LNCAP (cell line): ENCODE data around the gene ENPP6.
A peak's percentile ranks its signal among the peaks of the same experiment; 100 is the strongest.

Experiments used
- TF ChIP-seq, protein P1 (sequence below): fragments of 450-650 bp; IDR thresholded peaks from 2 replicates; pipeline ENCODE4 v1.5.1; 2017; ENCODE audit warnings: mild to moderate bottlenecking

The ENPP6 gene

GRCh38 chr4:184102927-184103326, 114.7 kb downstream of the ENPP6 start:
- TF ChIP-seq, protein P1, sequence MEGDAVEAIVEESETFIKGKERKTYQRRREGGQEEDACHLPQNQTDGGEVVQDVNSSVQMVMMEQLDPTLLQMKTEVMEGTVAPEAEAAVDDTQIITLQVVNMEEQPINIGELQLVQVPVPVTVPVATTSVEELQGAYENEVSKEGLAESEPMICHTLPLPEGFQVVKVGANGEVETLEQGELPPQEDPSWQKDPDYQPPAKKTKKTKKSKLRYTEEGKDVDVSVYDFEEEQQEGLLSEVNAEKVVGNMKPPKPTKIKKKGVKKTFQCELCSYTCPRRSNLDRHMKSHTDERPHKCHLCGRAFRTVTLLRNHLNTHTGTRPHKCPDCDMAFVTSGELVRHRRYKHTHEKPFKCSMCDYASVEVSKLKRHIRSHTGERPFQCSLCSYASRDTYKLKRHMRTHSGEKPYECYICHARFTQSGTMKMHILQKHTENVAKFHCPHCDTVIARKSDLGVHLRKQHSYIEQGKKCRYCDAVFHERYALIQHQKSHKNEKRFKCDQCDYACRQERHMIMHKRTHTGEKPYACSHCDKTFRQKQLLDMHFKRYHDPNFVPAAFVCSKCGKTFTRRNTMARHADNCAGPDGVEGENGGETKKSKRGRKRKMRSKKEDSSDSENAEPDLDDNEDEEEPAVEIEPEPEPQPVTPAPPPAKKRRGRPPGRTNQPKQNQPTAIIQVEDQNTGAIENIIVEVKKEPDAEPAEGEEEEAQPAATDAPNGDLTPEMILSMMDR, result no peak

GRCh38 chr4:184102488-184102887, 115.2 kb downstream of the ENPP6 start:
- TF ChIP-seq, protein P1, result no peak

DNA sequence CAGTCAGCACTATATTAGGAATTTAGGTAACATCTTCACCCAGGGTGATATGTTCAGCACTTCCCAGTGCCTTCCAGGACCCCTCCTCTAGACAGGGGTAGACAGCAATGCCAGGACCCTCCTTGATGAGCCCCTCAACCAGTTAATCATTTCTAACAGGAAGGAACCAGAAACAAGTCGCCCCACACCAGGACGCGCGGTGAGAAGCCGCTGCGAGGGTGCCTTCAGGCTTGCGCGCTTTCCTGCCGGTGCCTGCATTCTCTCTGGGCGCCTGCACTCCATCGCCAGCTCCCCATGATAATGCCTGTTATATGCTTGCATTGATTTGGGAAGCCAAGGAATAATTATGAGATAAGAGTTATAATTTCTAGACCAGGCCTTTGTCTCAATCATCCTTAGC, 116.0 kb downstream of the ENPP6 start:
- TF ChIP-seq, protein P1, result no peak

GRCh38 chr4:184100297-184100885, 117.3 kb downstream of the ENPP6 start:
- TF ChIP-seq, protein P1, result peak; percentile 54

- TF ChIP-seq, protein P1, result no peak
These were observed 118.1 kb downstream of the ENPP6 start for GRCh38 chr4:184099535-184099966.

DNA sequence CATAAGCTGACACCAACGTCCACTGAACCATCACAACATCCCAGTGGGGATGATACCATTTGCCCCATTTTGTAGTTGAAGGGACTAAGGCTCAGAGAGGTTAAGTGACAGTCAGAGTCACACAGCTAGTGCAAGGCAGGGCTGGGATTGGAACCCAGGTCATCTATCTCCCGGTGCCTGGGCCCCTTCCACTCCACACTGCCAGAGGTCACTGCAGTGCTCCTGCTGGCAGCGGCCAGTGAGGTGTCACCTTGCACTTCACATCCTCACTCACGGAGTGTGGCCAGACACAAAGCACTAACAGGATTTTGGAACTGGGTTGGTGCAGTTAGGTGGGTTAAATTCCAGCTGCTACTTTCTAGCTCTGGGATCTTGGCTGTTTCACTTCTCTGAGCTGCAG, 118.7 kb downstream of the ENPP6 start:
- TF ChIP-seq, protein P1, result no peak

- TF ChIP-seq, protein P1, result no peak
These were observed 119.9 kb downstream of the ENPP6 start for GRCh38 chr4:184097815-184098214.

DNA sequence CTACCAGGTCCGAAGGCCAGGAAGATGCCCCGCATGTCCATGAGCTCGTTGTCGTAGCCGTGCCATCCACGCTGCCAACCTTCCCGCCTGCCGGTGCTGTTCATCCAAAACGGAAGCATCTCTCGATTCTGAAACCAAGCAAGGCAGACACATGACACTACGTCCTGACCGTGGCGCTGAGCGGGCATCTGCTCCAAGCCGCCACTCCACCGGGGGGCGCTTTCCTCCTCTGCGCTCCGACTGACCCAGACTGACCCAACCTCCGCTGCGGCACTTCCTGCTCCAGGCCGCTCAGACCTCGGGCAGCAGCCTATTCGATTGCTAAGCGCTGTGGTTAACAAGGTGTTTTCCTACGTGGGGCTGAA, 120.5 kb downstream of the ENPP6 start:
- TF ChIP-seq, protein P1, result no peak
